Astrocyte (in vitro differentiated cells and primary cell): ENCODE data around the gene CIAPIN1.

Experiments
- CTCF ChIP-seq: IDR thresholded peaks from 2 replicates; pipeline ENCODE4 v1.5.1; 2011; ENCODE audit warnings: low read depth, mild to moderate bottlenecking, inconsistent platforms, low read length, moderate library complexity; ENCODE audit not compliant: insufficient read depth
- EZH2 ChIP-seq: IDR thresholded peaks from 2 replicates; pipeline ENCODE4 v1.6.1; 2012; ENCODE audit warnings: mild to moderate bottlenecking, low read length, inconsistent platforms; ENCODE audit not compliant: insufficient read depth

GRCh38 chr16:57432505-57432904 lies 14.7 kb downstream of the CIAPIN1 start:
- no peak for TF ChIP-seq CTCF
- TF ChIP-seq EZH2: no peak
